SK-N-SH treated with all-trans-retinoic acid at 6 μM for 48 hours (cell line): ENCODE measurements around the gene UNC93B1.

Source experiments
- ATAC-seq: fragments of 200-7000 bp; cut with Tn5 transposase; 3 replicates; pipeline ENCODE4 v1.9.1; 2020; ENCODE audit warnings: mild to moderate bottlenecking, moderate library complexity
- ARNTL ChIP-seq: fragments of 450-650 bp; formaldehyde crosslinking; IDR thresholded peaks from 2 replicates; pipeline ENCODE4 v1.5.0; 2020; ENCODE audit warnings: low read depth, mild to moderate bottlenecking, moderate library complexity, borderline replicate concordance
- BACH2 ChIP-seq: fragments of 250-450 bp; sonication (Bioruptor Pico); IDR thresholded peaks from 2 replicates; pipeline ENCODE4 v1.9.0; 2021; ENCODE audit warnings: mild to moderate bottlenecking, borderline replicate concordance
- CREB5 ChIP-seq: fragments of 250-450 bp; sonication (Bioruptor Pico); IDR thresholded peaks from 2 replicates; pipeline ENCODE4 v1.5.1; 2020; ENCODE audit warnings: low read depth, mild to moderate bottlenecking, moderate library complexity
- CSDC2 ChIP-seq: fragments of 250-450 bp; sonication (Bioruptor Pico); IDR thresholded peaks from 2 replicates; pipeline ENCODE4 v1.5.0; 2020; ENCODE audit warnings: mild to moderate bottlenecking, moderate library complexity
- CSRNP3 ChIP-seq: fragments of 250-450 bp; sonication (Bioruptor Pico); IDR thresholded peaks from 2 replicates; pipeline ENCODE4 v1.5.1; 2021; ENCODE audit warnings: mild to moderate bottlenecking, moderate library complexity
- ESRRG ChIP-seq: fragments of 250-450 bp; sonication (Bioruptor Pico); IDR thresholded peaks from 2 replicates; pipeline ENCODE4 v1.6.1; 2021; ENCODE audit warnings: mild to moderate bottlenecking
- GLIS3 ChIP-seq: fragments of 250-450 bp; sonication (Bioruptor Pico); IDR thresholded peaks from 2 replicates; pipeline ENCODE4 v1.5.0; 2020; ENCODE audit warnings: mild to moderate bottlenecking, moderate library complexity
- ISL1 ChIP-seq: fragments of 250-450 bp; sonication (Bioruptor Pico); IDR thresholded peaks from 2 replicates; pipeline ENCODE4 v2.1.2; 2022; ENCODE audit warnings: mild to moderate bottlenecking, moderate library complexity
- PATZ1 ChIP-seq: fragments of 250-450 bp; sonication (Bioruptor Pico); IDR thresholded peaks from 2 replicates; pipeline ENCODE4 v1.8.0; 2020; ENCODE audit warnings: mild to moderate bottlenecking, moderate library complexity, borderline replicate concordance
- POU6F1 ChIP-seq: fragments of 250-450 bp; sonication (Bioruptor Pico); IDR thresholded peaks from 2 replicates; pipeline ENCODE4 v1.8.0; 2021; ENCODE audit warnings: low read depth, mild to moderate bottlenecking, moderate library complexity, borderline replicate concordance
- PPARA ChIP-seq: fragments of 250-450 bp; sonication (Bioruptor Pico); IDR thresholded peaks from 2 replicates; pipeline ENCODE4 v1.5.0; 2020; ENCODE audit warnings: mild to moderate bottlenecking, borderline replicate concordance
- SNAI2 ChIP-seq: fragments of 250-450 bp; sonication (Bioruptor Pico); IDR thresholded peaks from 2 replicates; pipeline ENCODE4 v1.5.0; 2020; ENCODE audit warnings: mild to moderate bottlenecking, moderate library complexity
- TCF4 ChIP-seq: fragments of 250-450 bp; sonication (Bioruptor Pico); IDR thresholded peaks from 2 replicates; pipeline ENCODE4 v1.8.0; 2021; ENCODE audit warnings: mild to moderate bottlenecking, moderate library complexity, borderline replicate concordance
- TOX ChIP-seq: fragments of 250-450 bp; sonication (Bioruptor Pico); IDR thresholded peaks from 2 replicates; pipeline ENCODE4 v1.8.0; 2021; ENCODE audit warnings: mild to moderate bottlenecking, moderate library complexity, borderline replicate concordance
- TSHZ2 ChIP-seq: fragments of 250-450 bp; sonication (Bioruptor Pico); IDR thresholded peaks from 2 replicates; pipeline ENCODE4 v1.5.0; 2020; ENCODE audit warnings: mild to moderate bottlenecking, moderate library complexity
- ZC3H10 ChIP-seq: fragments of 250-450 bp; sonication (Bioruptor Pico); IDR thresholded peaks from 2 replicates; pipeline ENCODE4 v1.5.1; 2021; ENCODE audit warnings: mild to moderate bottlenecking, moderate library complexity
- ZFP3 ChIP-seq: fragments of 250-450 bp; sonication (Bioruptor Pico); IDR thresholded peaks from 2 replicates; pipeline ENCODE4 v1.5.0; 2020; ENCODE audit warnings: mild to moderate bottlenecking, moderate library complexity
- ZNF70 ChIP-seq: fragments of 450-650 bp; formaldehyde crosslinking; IDR thresholded peaks from 2 replicates; pipeline ENCODE4 v1.5.0; 2020; ENCODE audit warnings: mild to moderate bottlenecking, moderate library complexity
- ZNF8 ChIP-seq: fragments of 450-650 bp; formaldehyde crosslinking; IDR thresholded peaks from 2 replicates; pipeline ENCODE4 v1.5.0; 2020; ENCODE audit warnings: mild to moderate bottlenecking, moderate library complexity

UNC93B1 gene

GRCh38 chr11:68051191-68052136 is 47.6 kb upstream of the UNC93B1 start:
- TF ChIP-seq CSDC2 (no peak), SNAI2 (CRISPR knock-in tag) (no peak), ESRRG (no peak), CSRNP3 (CRISPR knock-in tag) (no peak)
- ATAC-seq: peak; percentile 8; the same call in 1 of the 3 replicates

- no peak for ATAC-seq
- TF ChIP-seq ARNTL (CRISPR knock-in tag): no peak
- TF ChIP-seq ZNF70: no peak
- TF ChIP-seq ESRRG: no peak
- no peak for TF ChIP-seq POU6F1 (CRISPR knock-in tag)
- no peak for TF ChIP-seq CSRNP3 (CRISPR knock-in tag)
- TF ChIP-seq PPARA (CRISPR knock-in tag): no peak
- no peak for TF ChIP-seq CREB5 (CRISPR knock-in tag)
- TF ChIP-seq TSHZ2: no peak
- no peak for TF ChIP-seq GLIS3
- no peak for TF ChIP-seq SNAI2 (CRISPR knock-in tag)
- TF ChIP-seq PATZ1 (CRISPR knock-in tag): no peak
- TF ChIP-seq ZFP3: no peak
- no peak for TF ChIP-seq CSDC2
- no peak for TF ChIP-seq TCF4 (CRISPR knock-in tag)
- TF ChIP-seq ISL1 (CRISPR knock-in tag): no peak
These were observed 46.5 kb upstream of the UNC93B1 start for GRCh38 chr11:68050371-68050841.

GRCh38 chr11:68049509-68050370 is 45.8 kb upstream of the UNC93B1 start:
- no peak for ATAC-seq
- TF ChIP-seq GLIS3 (no peak), ZNF8 (CRISPR knock-in tag) (no peak), ARNTL (CRISPR knock-in tag) (no peak), POU6F1 (CRISPR knock-in tag) (no peak), PATZ1 (CRISPR knock-in tag) (no peak), ESRRG (no peak), PPARA (CRISPR knock-in tag) (no peak), BACH2 (CRISPR knock-in tag) (no peak), ZC3H10 (CRISPR knock-in tag) (no peak), CSDC2 (no peak), TOX (no peak)
